Transverse colon (tissue), 3 donors: ENCODE results near the gene TMEM91.

Experiments used
- EP300 ChIP-seq: sonication (generic); formaldehyde crosslinking; IDR thresholded peaks from one replicate; pipeline ENCODE4 v1.6.1; 2017; ENCODE audit warnings: antibody characterized with exemption, low read depth
- POLR2A ChIP-seq: fragments of 450-650 bp; IDR thresholded peaks from one replicate; pipeline ENCODE4 v1.6.1; 2016; ENCODE audit warnings: antibody characterized with exemption, mild to moderate bottlenecking, moderate library complexity
- TF ChIP-seq, protein P1 (sequence below), 5 experiments: fragments of 200-600 bp in 3 of 5; fragments of 450-650 bp in 2 of 5; sonication (generic) in 3 of 5; IDR thresholded peaks; 1 replicate in 2 of 5; 2 replicates in 3 of 5; pipeline ENCODE4 v1.5.1; 2016 to 2017; ENCODE audit warnings: antibody characterized with exemption in 5 of 5, inconsistent platforms in 3 of 5, mild to moderate bottlenecking in 2 of 5, moderate library complexity in 1 of 5

GRCh38 chr19:41430922-41431321 lies 54.6 kb downstream of the TMEM91 start:
- TF ChIP-seq, protein P1, sequence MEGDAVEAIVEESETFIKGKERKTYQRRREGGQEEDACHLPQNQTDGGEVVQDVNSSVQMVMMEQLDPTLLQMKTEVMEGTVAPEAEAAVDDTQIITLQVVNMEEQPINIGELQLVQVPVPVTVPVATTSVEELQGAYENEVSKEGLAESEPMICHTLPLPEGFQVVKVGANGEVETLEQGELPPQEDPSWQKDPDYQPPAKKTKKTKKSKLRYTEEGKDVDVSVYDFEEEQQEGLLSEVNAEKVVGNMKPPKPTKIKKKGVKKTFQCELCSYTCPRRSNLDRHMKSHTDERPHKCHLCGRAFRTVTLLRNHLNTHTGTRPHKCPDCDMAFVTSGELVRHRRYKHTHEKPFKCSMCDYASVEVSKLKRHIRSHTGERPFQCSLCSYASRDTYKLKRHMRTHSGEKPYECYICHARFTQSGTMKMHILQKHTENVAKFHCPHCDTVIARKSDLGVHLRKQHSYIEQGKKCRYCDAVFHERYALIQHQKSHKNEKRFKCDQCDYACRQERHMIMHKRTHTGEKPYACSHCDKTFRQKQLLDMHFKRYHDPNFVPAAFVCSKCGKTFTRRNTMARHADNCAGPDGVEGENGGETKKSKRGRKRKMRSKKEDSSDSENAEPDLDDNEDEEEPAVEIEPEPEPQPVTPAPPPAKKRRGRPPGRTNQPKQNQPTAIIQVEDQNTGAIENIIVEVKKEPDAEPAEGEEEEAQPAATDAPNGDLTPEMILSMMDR (IDR thresholded peaks at IDR 0.05), result no peak
- TF ChIP-seq POLR2A (no peak), EP300 (no peak)
